ENCODE results near the gene EYA3.

The EYA3 gene, protein sequence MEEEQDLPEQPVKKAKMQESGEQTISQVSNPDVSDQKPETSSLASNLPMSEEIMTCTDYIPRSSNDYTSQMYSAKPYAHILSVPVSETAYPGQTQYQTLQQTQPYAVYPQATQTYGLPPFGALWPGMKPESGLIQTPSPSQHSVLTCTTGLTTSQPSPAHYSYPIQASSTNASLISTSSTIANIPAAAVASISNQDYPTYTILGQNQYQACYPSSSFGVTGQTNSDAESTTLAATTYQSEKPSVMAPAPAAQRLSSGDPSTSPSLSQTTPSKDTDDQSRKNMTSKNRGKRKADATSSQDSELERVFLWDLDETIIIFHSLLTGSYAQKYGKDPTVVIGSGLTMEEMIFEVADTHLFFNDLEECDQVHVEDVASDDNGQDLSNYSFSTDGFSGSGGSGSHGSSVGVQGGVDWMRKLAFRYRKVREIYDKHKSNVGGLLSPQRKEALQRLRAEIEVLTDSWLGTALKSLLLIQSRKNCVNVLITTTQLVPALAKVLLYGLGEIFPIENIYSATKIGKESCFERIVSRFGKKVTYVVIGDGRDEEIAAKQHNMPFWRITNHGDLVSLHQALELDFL
- 16.6 to 21.9 (median 18.4) reads per million in 3 donors for total RNA-seq

DNA sequence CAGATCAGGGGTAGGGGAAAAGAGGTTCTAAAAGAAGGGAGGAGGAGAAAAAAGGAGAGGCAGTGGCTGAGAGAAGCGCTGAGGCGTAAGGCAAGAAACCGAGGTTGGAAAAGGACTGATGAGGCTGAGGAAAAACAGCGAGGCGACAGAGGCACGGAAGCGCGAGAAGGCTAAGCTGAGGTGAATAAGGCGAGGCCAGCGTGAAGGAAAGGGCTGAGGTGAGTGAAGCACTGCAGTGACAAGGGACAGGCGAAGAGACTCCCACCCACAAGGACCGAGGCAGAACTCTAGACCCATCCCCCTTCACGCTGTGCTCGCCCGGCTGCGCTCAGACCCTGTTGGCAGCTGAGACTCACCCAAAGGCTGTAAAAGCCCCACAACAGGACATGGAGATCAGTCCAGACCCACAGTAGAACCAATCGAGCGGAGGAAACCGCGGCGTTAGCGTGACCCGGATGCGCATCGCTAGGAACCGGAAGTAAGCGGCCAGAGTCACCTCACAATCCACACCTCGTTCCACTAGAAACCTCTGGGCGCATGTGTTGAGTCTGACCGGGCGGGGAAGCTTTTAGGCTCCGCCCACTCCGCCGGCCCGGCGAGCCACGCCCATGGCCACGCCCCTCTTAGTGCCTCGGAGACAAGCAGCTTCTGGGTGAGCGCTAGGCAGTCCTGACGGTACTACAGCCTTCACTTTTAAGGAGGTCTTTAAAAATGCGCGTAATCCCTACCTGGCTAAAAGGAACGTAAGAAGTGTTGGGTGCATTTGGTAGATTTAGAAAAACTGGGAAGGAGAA, at the start of gene EYA3:
Gene EYA3 (minus strand): TSS at position 443 of the 794 bp plus-strand sequence. CDS start 30,584 bp downstream, outside the sequence.
- no peaks in the 10 kb centered on the region for H3K9me3 ChIP-seq (ENCODE audit: control insufficient read depth, low read length)
- H3K27me3 ChIP-seq (replicated peaks; ENCODE audit: control insufficient read depth, insufficient read depth, low read length, poor library complexity, severe bottlenecking), result no peaks in the 10 kb centered on the region
- peaks cover 10% of the 10 kb centered on the region for H3K4me1 ChIP-seq (ENCODE audit: control insufficient read depth, insufficient read depth, low read length, poor library complexity, severe bottlenecking)
- peak within 1 kb of the TSS; percentile 80 for H3K27ac ChIP-seq (ENCODE audit: insufficient read depth, low read length, poor library complexity, severe bottlenecking)
- H3K4me3 ChIP-seq (ENCODE audit: insufficient read depth, low read depth, low read length, poor library complexity, severe bottlenecking), result peak within 1 kb of the TSS; percentile 85
- peak; percentile 97 to 99 (median 98) for DNase-seq
- H3K36me3 ChIP-seq (ENCODE audit: control insufficient read depth, insufficient read depth, low read length), result no peaks in the 10 kb centered on the region

DNA sequence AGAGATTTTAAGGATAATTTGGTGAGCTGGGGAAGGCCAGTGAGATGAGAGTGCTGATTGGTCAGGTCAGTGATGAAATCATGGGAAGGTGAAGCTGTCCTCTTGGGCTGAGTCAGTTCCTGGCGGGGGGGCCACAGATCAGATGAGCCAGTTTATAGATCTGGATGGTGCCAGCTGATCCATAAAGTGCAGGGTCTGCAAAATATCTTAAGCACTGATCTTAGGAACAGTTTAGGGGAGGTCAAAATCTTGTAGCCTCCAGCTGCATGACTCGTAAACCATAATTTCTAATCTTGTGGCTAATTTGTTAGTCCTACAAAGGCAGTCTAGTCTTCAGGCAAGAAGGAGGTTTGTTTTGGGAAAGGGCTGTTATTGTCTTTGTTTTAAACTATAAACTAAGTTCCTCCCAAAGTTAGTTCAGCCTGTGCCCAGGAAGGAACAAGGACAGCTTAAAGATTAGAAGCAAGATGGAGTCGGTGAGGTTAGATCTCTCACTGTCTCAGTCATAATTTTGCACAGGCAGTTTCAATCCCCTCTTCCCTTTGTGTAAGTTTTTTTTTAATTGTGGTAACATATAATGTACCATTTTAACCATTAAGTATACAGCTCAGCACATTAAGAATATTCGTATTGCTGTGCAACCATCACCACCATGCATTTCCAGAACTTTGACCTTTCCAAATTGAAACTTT, 48.7 kb upstream of the EYA3 start:
- no peak for DNase-seq
- no peaks in the 10 kb centered on the region for H3K9me3 ChIP-seq (ENCODE audit: control insufficient read depth, low read length)

DNA sequence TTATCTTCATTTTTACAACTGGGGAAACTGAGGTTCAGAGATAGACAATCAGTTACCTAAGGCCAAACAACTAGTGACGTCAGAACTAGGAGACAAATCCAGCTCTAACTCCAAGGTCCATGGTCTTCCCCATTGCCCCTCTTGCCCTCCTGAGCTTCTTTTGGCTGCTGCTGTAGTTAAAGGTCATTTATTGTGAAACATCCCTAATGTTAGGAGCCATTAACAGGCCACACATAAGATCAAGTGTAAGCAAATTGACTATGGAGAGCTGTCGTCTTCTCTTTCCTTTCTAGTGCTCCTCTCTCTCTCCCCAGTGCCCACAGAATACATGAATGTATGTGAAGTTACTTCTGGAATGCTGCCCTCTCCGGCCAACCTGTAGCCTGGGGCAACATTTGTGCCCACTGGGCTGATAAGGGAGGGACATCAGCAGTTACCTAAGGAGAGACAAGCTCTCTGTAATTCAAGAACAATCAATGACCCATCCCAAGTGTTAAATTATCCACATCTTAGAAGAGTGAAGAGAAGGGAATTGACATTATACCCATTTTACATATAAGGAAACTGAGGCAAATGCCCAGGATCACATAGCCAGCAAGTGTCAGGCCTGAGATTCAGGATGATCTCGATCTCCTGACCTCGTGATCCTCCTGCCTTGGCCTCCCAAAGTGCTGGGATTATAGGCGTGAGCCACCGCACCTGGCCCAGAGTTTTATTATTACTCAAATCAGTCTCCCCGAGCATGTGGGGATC, 47.9 kb upstream of the EYA3 start:
- Histone ChIP-seq H3K27ac (ENCODE audit: insufficient read depth, low read length, poor library complexity, severe bottlenecking) (no peak overlapping the region), H3K36me3 (ENCODE audit: control insufficient read depth, insufficient read depth, low read length) (no peaks in the 10 kb centered on the region), H3K9me3 (ENCODE audit: control insufficient read depth, low read length) (no peaks in the 10 kb centered on the region), H3K4me3 (ENCODE audit: insufficient read depth, low read depth, low read length, poor library complexity, severe bottlenecking) (no peak overlapping the region), H3K27me3 (replicated peaks; ENCODE audit: control insufficient read depth, insufficient read depth, low read length, poor library complexity, severe bottlenecking) (no peaks in the 10 kb centered on the region), H3K4me1 (ENCODE audit: control insufficient read depth, insufficient read depth, low read length, poor library complexity, severe bottlenecking) (no peaks in the 10 kb centered on the region)
- no peak for DNase-seq

More for the DNA sequence above, 48.7 kb upstream of the EYA3 start:
- Histone ChIP-seq H3K27ac (ENCODE audit: insufficient read depth, low read length, poor library complexity, severe bottlenecking) (no peak overlapping the region), H3K36me3 (ENCODE audit: control insufficient read depth, insufficient read depth, low read length) (no peaks in the 10 kb centered on the region), H3K4me1 (ENCODE audit: control insufficient read depth, insufficient read depth, low read length, poor library complexity, severe bottlenecking) (no peaks in the 10 kb centered on the region), H3K4me3 (ENCODE audit: insufficient read depth, low read depth, low read length, poor library complexity, severe bottlenecking) (no peak overlapping the region), H3K27me3 (replicated peaks; ENCODE audit: control insufficient read depth, insufficient read depth, low read length, poor library complexity, severe bottlenecking) (no peaks in the 10 kb centered on the region)

DNA sequence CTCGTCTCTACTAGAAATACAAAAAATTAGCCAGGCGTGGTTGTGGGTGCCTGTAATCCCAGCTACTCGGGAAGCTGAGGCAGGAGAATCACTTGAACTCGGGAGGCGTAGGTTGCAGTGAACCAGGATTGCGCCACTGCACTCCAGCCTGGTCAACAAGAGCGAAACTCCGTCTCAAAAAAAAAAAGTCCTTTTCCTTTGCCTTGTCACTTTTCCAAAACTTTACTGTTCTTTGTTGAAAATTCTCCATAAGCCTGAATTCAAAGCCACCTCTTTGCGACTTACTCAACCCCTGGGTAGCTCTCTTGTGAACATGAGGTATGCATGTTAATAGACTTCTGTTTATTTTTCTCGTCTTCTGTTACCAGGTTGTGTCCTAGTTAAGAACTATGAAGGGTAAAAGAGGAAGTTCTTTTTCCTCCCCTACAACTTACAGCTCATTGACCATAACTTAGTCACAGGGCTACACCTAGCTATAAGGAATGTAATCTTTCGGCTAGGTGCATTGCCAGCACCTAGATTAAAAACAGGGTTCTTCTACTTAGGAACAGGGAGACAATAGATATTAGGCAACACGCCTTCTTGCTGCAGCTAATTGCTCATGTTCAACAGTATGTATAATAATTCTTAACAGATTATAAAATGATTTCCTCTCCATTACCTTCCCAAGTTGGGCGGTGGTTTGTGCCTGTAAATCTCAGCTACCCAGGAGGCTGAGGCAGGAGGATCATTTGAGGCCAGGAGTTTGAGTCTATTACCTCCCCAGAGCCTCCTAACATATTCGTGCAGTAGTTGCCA, 47.2 kb upstream of the EYA3 start:
- Histone ChIP-seq H3K27me3 (replicated peaks; ENCODE audit: control insufficient read depth, insufficient read depth, low read length, poor library complexity, severe bottlenecking) (no peaks in the 10 kb centered on the region), H3K36me3 (ENCODE audit: control insufficient read depth, insufficient read depth, low read length) (no peaks in the 10 kb centered on the region), H3K4me1 (ENCODE audit: control insufficient read depth, insufficient read depth, low read length, poor library complexity, severe bottlenecking) (no peaks in the 10 kb centered on the region), H3K27ac (ENCODE audit: insufficient read depth, low read length, poor library complexity, severe bottlenecking) (no peak overlapping the region), H3K4me3 (ENCODE audit: insufficient read depth, low read depth, low read length, poor library complexity, severe bottlenecking) (no peak overlapping the region), H3K9me3 (ENCODE audit: control insufficient read depth, low read length) (no peaks in the 10 kb centered on the region)
- DNase-seq, result no peak

DNA sequence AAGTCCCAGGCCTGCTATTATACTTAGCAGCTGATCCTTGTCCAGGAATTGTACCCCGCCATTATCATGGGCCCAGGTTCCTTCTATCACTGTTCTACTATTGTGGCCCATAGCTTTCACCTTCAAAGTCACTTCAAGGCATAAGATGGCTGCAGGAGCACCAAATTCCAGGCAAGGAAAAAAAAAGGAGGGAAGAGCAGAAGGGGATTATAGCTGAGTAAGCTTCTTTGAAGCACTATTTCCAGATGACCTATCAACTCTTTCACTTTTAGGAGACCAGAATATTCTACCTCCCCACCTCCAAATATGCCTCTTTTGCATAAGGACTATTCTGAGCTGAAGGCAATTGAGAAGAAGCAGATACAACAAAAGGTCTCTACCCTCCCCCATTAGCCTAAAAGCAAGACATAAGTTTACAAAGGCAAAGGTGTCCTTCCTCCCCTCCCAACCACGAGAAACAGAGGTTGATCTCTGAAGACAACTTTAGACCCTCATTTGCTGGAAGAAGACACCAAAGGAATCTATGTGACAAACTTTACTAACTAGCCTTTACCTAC, 46.3 kb upstream of the EYA3 start:
- H3K27me3 ChIP-seq (replicated peaks; ENCODE audit: control insufficient read depth, insufficient read depth, low read length, poor library complexity, severe bottlenecking), result no peaks in the 10 kb centered on the region
- H3K9me3 ChIP-seq (ENCODE audit: control insufficient read depth, low read length), result no peaks in the 10 kb centered on the region
- no peaks in the 10 kb centered on the region for H3K4me1 ChIP-seq (ENCODE audit: control insufficient read depth, insufficient read depth, low read length, poor library complexity, severe bottlenecking)
- no peak overlapping the region for H3K4me3 ChIP-seq (ENCODE audit: insufficient read depth, low read depth, low read length, poor library complexity, severe bottlenecking)
- no peaks in the 10 kb centered on the region for H3K36me3 ChIP-seq (ENCODE audit: control insufficient read depth, insufficient read depth, low read length)
- DNase-seq, result no peak
- no peak overlapping the region for H3K27ac ChIP-seq (ENCODE audit: insufficient read depth, low read length, poor library complexity, severe bottlenecking)

DNA sequence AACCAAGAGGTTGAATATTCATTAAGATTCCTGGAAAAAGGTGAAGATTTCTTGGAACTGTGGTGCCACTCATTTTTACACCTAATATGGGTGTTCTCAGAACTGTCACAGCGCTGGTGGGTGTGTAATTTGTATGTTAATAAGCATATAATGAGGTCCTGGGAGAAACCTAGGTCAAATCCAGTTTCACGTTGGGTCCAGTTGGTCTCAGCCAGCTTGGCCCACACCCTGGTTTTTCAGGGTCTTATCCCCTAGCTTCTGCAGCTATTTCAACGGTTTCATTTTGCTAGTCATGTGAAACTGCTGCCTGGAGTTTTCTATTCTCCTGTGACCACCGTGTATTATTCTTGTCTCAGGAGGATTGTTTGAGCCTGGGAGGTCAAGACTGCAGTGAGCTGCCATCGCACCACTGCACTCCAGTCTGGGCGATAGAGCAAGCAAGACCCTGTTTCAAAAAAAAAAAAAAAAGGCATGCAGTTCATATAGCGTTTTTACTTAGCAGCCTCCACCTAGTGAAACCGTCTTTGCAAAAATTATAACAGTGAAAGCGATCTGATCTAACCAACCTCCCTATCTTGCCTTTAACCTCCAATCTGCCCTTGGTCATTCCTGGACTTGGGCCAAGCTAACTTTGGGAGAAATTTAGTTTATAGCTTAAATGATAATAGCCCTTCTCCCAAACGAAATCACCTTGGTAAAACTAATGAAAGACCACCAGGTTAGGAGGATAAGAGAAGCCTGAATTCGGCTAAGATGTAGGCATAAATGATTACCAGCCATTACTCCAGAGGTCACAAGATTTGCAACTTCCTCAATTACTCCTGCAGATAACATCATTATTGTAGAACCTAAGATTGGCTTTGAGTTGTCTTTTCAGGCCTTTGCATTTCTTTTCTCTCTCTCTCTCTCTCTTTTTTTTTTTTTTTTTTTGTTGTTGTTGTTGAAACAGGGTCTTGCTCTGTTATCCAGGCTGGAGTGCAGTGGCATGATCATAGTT, 44.1 kb upstream of the EYA3 start:
- Histone ChIP-seq H3K36me3 (ENCODE audit: control insufficient read depth, insufficient read depth, low read length) (no peaks in the 10 kb centered on the region), H3K27ac (ENCODE audit: insufficient read depth, low read length, poor library complexity, severe bottlenecking) (no peak overlapping the region), H3K4me3 (ENCODE audit: insufficient read depth, low read depth, low read length, poor library complexity, severe bottlenecking) (no peak overlapping the region), H3K9me3 (ENCODE audit: control insufficient read depth, low read length) (no peaks in the 10 kb centered on the region), H3K4me1 (ENCODE audit: control insufficient read depth, insufficient read depth, low read length, poor library complexity, severe bottlenecking) (no peaks in the 10 kb centered on the region), H3K27me3 (replicated peaks; ENCODE audit: control insufficient read depth, insufficient read depth, low read length, poor library complexity, severe bottlenecking) (no peaks in the 10 kb centered on the region)
- DNase-seq, result no peak

DNA sequence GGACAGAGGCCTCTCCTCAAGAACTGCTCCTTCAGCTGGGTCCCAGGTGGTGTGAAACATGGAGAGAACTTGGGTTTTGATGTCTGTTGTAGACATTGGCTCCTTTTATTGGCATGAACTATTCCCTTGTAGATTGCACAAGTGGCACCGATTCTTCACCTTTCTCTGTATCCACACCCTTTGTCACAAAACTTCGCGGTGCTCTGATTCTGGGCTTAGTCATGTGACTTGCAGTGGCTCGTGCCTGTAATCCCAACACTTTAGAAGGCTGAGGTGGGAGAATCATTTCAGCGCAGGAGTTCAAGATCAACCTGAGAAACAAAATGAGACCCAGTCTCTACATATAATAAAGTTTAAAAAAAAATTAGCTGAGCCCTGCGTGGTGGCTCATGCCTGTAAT, 42.5 kb upstream of the EYA3 start:
- no peaks in the 10 kb centered on the region for H3K9me3 ChIP-seq (ENCODE audit: control insufficient read depth, low read length)
- no peaks in the 10 kb centered on the region for H3K4me1 ChIP-seq (ENCODE audit: control insufficient read depth, insufficient read depth, low read length, poor library complexity, severe bottlenecking)
- no peaks in the 10 kb centered on the region for H3K27me3 ChIP-seq (replicated peaks; ENCODE audit: control insufficient read depth, insufficient read depth, low read length, poor library complexity, severe bottlenecking)
- H3K4me3 ChIP-seq (ENCODE audit: insufficient read depth, low read depth, low read length, poor library complexity, severe bottlenecking), result no peak overlapping the region
- DNase-seq, result no peak
- H3K27ac ChIP-seq (ENCODE audit: insufficient read depth, low read length, poor library complexity, severe bottlenecking), result no peak overlapping the region
- H3K36me3 ChIP-seq (ENCODE audit: control insufficient read depth, insufficient read depth, low read length), result no peaks in the 10 kb centered on the region

DNA sequence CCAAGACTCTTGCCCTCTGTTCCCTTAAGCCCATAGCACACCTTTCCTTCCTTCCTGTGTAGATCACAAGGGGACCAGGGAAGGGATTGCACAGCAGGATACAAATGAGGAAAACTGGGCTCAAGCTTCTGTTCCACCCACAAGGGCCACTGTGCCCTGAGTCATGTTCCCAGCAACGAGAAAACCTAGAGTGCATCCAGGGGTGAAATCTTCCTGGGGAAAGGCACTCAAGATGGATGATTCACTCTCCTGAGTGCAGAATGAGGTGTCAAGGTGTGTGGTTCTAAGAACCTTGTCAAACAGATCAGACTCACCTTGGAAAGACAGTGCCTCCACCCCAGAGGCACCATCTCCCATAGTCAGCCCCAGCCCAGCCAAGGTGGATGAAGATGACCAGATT, 40.7 kb upstream of the EYA3 start:
- Histone ChIP-seq H3K27me3 (replicated peaks; ENCODE audit: control insufficient read depth, insufficient read depth, low read length, poor library complexity, severe bottlenecking) (no peaks in the 10 kb centered on the region), H3K36me3 (ENCODE audit: control insufficient read depth, insufficient read depth, low read length) (no peaks in the 10 kb centered on the region), H3K4me3 (ENCODE audit: insufficient read depth, low read depth, low read length, poor library complexity, severe bottlenecking) (no peak overlapping the region), H3K4me1 (ENCODE audit: control insufficient read depth, insufficient read depth, low read length, poor library complexity, severe bottlenecking) (no peaks in the 10 kb centered on the region), H3K27ac (ENCODE audit: insufficient read depth, low read length, poor library complexity, severe bottlenecking) (no peak overlapping the region), H3K9me3 (ENCODE audit: control insufficient read depth, low read length) (no peaks in the 10 kb centered on the region)
- no peak for DNase-seq
